Activated naive CD8-positive, alpha-beta T cell treated with anti-CD3 and anti-CD28 coated beads, Interleukin-2, amount 10 ng/mL, durations not matched to agents 7 days and 5 days (primary cell): Measurements from ENCODE around the gene DOCK3. TPM values are rescaled to one million over a fixed set of nuclear protein-coding genes. Genes with fewer than 3 reads are reported as not detected.
"Not testable (repeated sequence)": the region's sequence is repeated elsewhere in the genome, so short reads cannot be mapped to it uniquely, and the experiment has no call there.

Experiments
- ATAC-seq: fragments of 150-1000 bp; cut with Tn5 transposase; one replicate; pipeline ENCODE4 v1.10.0; 2021; ENCODE audit warnings: low read depth, moderate library complexity
- POLR2A ChIA-PET: fragments of 350-600 bp; sonication (Branson Sonifier 250); formaldehyde crosslinking; loops from one replicate; lab custom pipeline; 2021; ENCODE audit warnings: antibody characterized with exemption; lab: Charles Lee
- DNase-seq: peaks from one replicate; pipeline ENCODE4 v3.0.0; 2021
- H3K27ac Mint-ChIP-seq: one replicate; pipeline ENCODE4 v1.8.0; 2022; ENCODE audit warnings: mild to moderate bottlenecking, mixed read lengths
- H3K27me3 Mint-ChIP-seq: one replicate; pipeline ENCODE4 v1.8.0; 2022; ENCODE audit warnings: mild to moderate bottlenecking, moderate library complexity, mixed read lengths
- H3K36me3 Mint-ChIP-seq: one replicate; pipeline ENCODE4 v1.8.0; 2021; ENCODE audit warnings: mild to moderate bottlenecking, mixed read lengths
- H3K4me1 Mint-ChIP-seq: one replicate; pipeline ENCODE4 v1.8.0; 2021; ENCODE audit warnings: mixed read lengths
- H3K4me3 Mint-ChIP-seq: one replicate; pipeline ENCODE4 v1.8.0; 2022; ENCODE audit warnings: mild to moderate bottlenecking, moderate library complexity, mixed read lengths
- H3K9me3 Mint-ChIP-seq: one replicate; pipeline ENCODE4 v1.8.0; 2021; ENCODE audit warnings: mixed read lengths
- total RNA-seq, 2 experiments: library from RNA; stranded (reverse); gene quantifications; one replicate each; pipeline ENCODE4 v1.2.3, GENCODE V29; 2021

Gene DOCK3
- total RNA-seq, 2 experiments from 2014 or later: 3.3 to 3.4 TPM

DNA sequence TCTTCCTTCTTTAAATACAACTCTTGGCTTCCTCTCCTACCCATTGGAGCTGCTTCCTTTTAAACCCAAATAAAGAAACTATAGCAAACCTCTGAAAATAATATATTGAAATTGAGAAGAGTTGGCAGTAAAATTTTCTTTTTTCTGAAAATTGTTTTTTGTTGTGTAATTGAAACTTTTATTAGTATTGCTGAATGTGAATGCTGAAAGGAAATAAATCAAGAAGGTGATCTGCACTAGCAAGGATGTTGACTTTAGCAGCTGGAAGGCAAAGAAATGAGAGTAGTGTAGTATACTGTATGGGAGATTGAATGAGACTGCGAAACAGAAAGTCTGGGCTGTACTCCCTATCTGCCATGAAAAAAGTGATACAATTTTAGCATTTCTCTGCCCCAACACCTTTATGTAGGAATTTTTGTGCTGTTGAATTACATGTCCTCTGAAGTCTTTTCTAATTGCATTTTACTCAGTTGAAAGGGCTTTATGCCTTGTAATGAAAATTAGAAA is 166.3 kb downstream of the DOCK3 start:
- Mint-ChIP-seq H3K9me3 (no peaks in the 10 kb centered on the region), H3K4me1 (no peaks in the 10 kb centered on the region), H3K36me3 (peaks cover 4% of the 10 kb centered on the region), H3K27me3 (peaks cover 12% of the 10 kb centered on the region), H3K27ac (no peak overlapping the region), H3K4me3 (no peak overlapping the region)
- ATAC-seq (no peak), DNase-seq (no peak)
- POLR2A ChIA-PET: no interaction called here

DNA sequence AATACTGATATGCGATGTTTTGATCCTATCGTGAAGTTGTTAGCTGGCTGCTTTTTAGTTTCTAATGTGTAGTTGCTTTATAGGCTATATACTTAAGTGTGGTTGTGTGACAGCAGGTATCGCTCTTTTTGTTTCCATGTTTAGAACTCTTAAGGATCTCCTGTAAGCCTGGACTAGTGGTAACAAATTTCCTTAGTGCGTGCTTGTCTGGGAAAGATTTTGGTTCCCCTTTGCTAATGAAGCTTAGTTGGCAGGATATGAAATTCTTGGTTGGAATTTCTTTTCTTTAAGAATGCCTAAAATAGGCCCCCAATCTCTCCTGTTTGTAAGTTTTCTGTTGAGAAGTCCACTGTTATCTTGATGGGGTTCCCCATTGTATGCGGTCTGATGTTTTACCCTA is 173.6 kb downstream of the DOCK3 start:
- ATAC-seq (no peak), DNase-seq (no peak)
- Mint-ChIP-seq H3K36me3 (no peaks in the 10 kb centered on the region), H3K4me1 (no peaks in the 10 kb centered on the region), H3K9me3 (peaks cover 9% of the 10 kb centered on the region), H3K27me3 (peaks cover 4% of the 10 kb centered on the region), H3K27ac (no peak overlapping the region), H3K4me3 (no peak overlapping the region)
- POLR2A ChIA-PET: no interaction called here

GRCh38 chr3:50850639-50851511 is 176.1 kb downstream of the DOCK3 start:
- no peak overlapping the region for H3K27ac Mint-ChIP-seq
- ATAC-seq: no peak
- DNase-seq: no peak
- peaks cover 4% of the 10 kb centered on the region for H3K27me3 Mint-ChIP-seq
- POLR2A ChIA-PET: no interaction called here
- no peaks in the 10 kb centered on the region for H3K36me3 Mint-ChIP-seq
- H3K9me3 Mint-ChIP-seq: peaks cover 12% of the 10 kb centered on the region
- H3K4me1 Mint-ChIP-seq: no peaks in the 10 kb centered on the region
- no peak overlapping the region for H3K4me3 Mint-ChIP-seq

GRCh38 chr3:50853936-50854335 is 179.2 kb downstream of the DOCK3 start:
- ATAC-seq: no peak
- POLR2A ChIA-PET: no interaction called here
- no peak for DNase-seq
- H3K4me3 Mint-ChIP-seq: no peak overlapping the region
- no peaks in the 10 kb centered on the region for H3K36me3 Mint-ChIP-seq
- no peaks in the 10 kb centered on the region for H3K4me1 Mint-ChIP-seq
- H3K27me3 Mint-ChIP-seq: peaks cover 4% of the 10 kb centered on the region
- no peak overlapping the region for H3K27ac Mint-ChIP-seq
- H3K9me3 Mint-ChIP-seq: peaks cover 8% of the 10 kb centered on the region

GRCh38 chr3:50862221-50862620 is 187.5 kb downstream of the DOCK3 start:
- no peak overlapping the region for H3K27ac Mint-ChIP-seq
- H3K9me3 Mint-ChIP-seq: peaks cover 10% of the 10 kb centered on the region
- DNase-seq (no peak), ATAC-seq (no peak)
- peaks cover 11% of the 10 kb centered on the region for H3K27me3 Mint-ChIP-seq
- no peak overlapping the region for H3K4me3 Mint-ChIP-seq
- H3K36me3 Mint-ChIP-seq: no peaks in the 10 kb centered on the region
- POLR2A ChIA-PET: no interaction called here
- no peaks in the 10 kb centered on the region for H3K4me1 Mint-ChIP-seq

DNA sequence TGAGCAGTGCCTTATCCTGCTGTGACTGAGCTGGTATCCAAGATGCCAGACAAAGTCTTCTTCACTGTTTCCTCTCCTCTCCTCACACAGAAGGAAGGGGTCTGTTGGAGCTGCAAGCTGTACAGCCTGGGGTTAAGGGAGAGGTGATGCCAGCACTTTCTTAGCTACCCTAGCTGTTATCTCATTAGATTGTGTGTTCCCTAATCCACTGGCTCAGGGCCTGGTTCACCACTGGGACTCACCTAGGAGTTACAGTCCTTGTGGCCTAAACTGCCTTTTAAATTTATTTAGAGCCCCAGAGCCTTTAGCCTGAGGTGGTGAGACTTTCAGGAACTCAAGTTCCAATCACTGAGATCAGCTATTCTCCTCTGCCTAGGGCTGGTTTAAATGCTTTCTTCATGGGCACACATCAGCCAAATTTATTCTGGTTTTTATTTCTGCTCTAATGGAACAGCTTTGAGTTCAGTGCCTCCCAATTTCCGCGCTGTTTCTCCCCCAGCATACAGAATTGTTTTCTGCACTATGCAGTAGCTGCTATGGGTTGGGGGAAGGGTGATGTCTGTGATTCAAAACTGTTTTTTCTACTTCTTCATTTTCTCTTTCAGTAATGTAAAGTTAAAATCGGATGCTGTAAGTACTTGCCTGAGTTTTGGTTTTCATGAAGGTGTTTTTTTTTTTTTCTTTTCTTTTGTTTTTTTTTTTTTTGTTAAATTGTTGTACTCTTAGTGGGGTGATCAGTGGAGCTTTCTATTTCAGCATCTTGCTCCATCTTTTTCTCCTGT is 198.8 kb downstream of the DOCK3 start:
- DNase-seq (no peak), ATAC-seq (no peak)
- Mint-ChIP-seq H3K9me3 (peaks cover 2% of the 10 kb centered on the region), H3K27me3 (peaks cover 1% of the 10 kb centered on the region), H3K36me3 (no peaks in the 10 kb centered on the region), H3K27ac (no peak overlapping the region), H3K4me1 (no peaks in the 10 kb centered on the region), H3K4me3 (no peak overlapping the region)
- POLR2A ChIA-PET: no interaction called here

DNA sequence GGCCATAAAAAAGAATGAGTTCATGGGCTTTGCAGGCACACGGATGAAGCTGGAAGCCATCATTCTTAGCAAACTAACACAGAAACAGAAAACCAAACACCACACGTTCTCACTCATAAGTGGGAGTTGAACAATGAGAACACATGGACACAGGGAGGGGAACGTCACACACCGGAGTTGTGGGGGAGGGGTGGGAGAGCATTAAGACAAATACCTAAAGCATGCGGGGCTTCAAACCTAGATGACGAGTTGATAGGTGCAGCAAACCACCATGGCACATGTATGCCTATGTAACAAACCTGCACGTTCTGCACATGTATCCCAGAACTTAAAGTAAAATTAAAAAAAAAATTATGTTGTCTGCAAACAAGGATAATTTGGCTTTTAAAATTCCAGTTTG is 200.1 kb downstream of the DOCK3 start:
- H3K27me3 Mint-ChIP-seq, H3K9me3 Mint-ChIP-seq, POLR2A ChIA-PET, H3K4me1 Mint-ChIP-seq, H3K36me3 Mint-ChIP-seq, ATAC-seq, DNase-seq, H3K27ac Mint-ChIP-seq, H3K4me3 Mint-ChIP-seq: not testable (repeated sequence)

- no peaks in the 10 kb centered on the region for H3K36me3 Mint-ChIP-seq
- ATAC-seq: no peak
- H3K4me1 Mint-ChIP-seq: no peaks in the 10 kb centered on the region
- H3K27ac Mint-ChIP-seq: no peak overlapping the region
- DNase-seq: no peak
- H3K9me3 Mint-ChIP-seq: peaks cover 3% of the 10 kb centered on the region
- H3K4me3 Mint-ChIP-seq: no peak overlapping the region
- H3K27me3 Mint-ChIP-seq: peaks cover 9% of the 10 kb centered on the region
- POLR2A ChIA-PET: no interaction called here
These were observed 202.2 kb downstream of the DOCK3 start for GRCh38 chr3:50876947-50877346.

DNA sequence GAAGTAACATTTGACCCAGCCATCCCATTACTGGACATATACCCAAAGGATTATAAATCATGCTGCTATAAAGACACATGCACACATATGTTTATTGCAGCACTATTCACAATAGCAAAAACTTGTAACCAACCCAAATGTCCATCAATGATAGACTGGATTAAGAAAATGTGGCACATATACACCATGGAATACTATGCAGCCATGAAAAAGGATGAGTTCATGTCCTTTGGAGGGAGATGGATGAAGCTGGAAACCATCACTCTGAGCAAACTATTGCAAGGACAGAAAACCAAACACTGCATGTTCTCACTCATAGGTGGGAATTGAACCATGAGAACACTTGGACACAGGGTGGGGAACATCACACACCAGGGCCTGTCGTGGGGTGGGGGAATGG is 208.0 kb downstream of the DOCK3 start:
- not testable (repeated sequence) for H3K4me3 Mint-ChIP-seq

GRCh38 chr3:50883755-50884154 is 209.0 kb downstream of the DOCK3 start:
- DNase-seq: no peak
- POLR2A ChIA-PET: no interaction called here
- Mint-ChIP-seq H3K9me3 (peaks cover 6% of the 10 kb centered on the region), H3K27ac (no peak overlapping the region), H3K27me3 (peaks cover 11% of the 10 kb centered on the region), H3K36me3 (no peaks in the 10 kb centered on the region), H3K4me1 (no peaks in the 10 kb centered on the region), H3K4me3 (no peak overlapping the region)
- no peak for ATAC-seq

More for the DNA sequence above, 208.0 kb downstream of the DOCK3 start:
- DNase-seq, H3K27ac Mint-ChIP-seq, H3K4me1 Mint-ChIP-seq, ATAC-seq, POLR2A ChIA-PET, H3K36me3 Mint-ChIP-seq, H3K9me3 Mint-ChIP-seq: not testable (repeated sequence)
- peaks cover 10% of the 10 kb centered on the region for H3K27me3 Mint-ChIP-seq

DNA sequence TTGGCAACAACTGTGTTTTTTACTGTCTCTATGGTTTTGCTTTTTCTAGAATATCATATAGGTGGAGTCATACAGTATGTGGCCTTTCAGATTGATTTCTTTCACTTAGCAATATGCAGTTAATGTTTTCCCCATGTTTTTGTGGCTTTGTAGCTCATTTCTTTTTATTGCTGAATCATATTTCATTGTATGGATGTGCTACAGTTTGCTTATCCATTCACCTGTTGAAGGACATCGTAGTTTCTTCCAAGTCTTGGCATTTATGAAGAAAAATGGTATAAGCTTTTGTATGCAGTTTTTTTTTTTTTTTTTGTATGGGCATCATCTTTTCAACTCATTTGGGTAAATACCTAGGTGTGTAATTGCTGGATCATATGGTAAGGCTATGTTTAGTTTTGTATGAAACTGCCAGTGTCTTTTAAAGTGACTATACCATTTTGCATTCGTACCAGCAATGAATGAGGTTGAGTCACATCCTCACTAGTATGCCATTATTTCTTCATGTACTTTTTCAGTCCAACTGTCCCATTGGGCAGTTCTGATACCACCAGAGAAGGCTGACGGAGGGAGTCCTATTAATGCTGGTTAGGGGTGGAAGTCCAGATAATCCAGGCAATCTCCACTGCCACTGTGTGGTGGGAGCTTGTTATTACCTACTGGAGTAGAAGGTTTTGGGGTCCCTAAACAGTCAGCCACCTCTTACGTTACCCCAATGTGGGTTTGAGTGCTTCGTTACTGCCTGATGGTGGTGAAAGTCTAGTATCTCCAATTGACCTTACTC is 210.5 kb downstream of the DOCK3 start:
- peaks cover 6% of the 10 kb centered on the region for H3K9me3 Mint-ChIP-seq
- no peak overlapping the region for H3K4me3 Mint-ChIP-seq
- no peak for DNase-seq
- H3K27me3 Mint-ChIP-seq: peaks cover 5% of the 10 kb centered on the region
- no peak for ATAC-seq
- H3K36me3 Mint-ChIP-seq: no peaks in the 10 kb centered on the region
- no peak overlapping the region for H3K27ac Mint-ChIP-seq
- POLR2A ChIA-PET: no interaction called here
- H3K4me1 Mint-ChIP-seq: no peaks in the 10 kb centered on the region

DNA sequence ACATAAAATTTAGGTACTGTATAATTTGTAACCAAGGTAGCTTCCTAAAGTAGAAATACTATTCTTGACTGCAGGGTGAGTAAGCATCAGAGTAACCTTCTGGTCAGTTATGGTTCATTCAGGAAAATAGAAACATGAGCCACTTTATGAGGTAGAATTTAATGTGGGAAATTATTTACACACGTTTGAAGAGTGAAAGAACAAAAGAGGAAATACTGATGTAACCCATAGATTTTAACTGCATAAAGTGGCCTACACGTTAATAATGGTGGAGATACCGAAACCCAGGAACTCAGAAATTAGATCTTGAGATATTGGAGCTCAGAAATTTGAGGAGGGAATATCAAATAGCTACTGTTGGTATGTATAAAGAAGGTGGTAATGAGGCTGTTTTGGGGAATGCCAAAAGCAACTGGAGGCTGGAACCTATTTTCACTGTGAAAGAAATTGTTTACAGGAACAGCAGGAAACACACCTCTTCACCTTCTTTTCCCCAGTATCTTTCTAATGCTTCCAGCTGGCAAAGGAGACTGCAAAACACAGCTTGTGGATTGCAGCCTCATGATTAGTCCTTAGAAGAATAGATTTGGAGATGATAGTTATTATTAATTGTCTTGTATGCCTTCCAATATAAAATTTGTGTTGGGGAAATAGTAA is 216.1 kb downstream of the DOCK3 start:
- Mint-ChIP-seq H3K27ac (no peak overlapping the region), H3K27me3 (peaks cover 7% of the 10 kb centered on the region), H3K9me3 (peaks cover 4% of the 10 kb centered on the region), H3K4me1 (no peaks in the 10 kb centered on the region), H3K4me3 (no peak overlapping the region), H3K36me3 (peaks cover 2% of the 10 kb centered on the region)
- POLR2A ChIA-PET: no interaction called here
- ATAC-seq (no peak), DNase-seq (no peak)

GRCh38 chr3:50901097-50901496 is 226.4 kb downstream of the DOCK3 start:
- H3K4me3 Mint-ChIP-seq, POLR2A ChIA-PET, ATAC-seq, H3K27ac Mint-ChIP-seq, H3K9me3 Mint-ChIP-seq, H3K27me3 Mint-ChIP-seq, H3K4me1 Mint-ChIP-seq, H3K36me3 Mint-ChIP-seq, DNase-seq: not testable (repeated sequence)
